Endodermal cell (in vitro differentiated cells): ENCODE measurements around the gene CTXN2. TPM values are rescaled to one million over a fixed set of nuclear protein-coding genes. Genes with fewer than 3 reads are reported as not detected.

Source experiments
- DNase-seq: peaks from one replicate; pipeline ENCODE4 v3.0.0-alpha.2; 2017
- H3K27ac ChIP-seq: 2 replicates; pipeline ENCODE4 v1.5.1; 2013; ENCODE audit warnings: mild to moderate bottlenecking, low read depth, low read length, moderate library complexity
- H3K27me3 ChIP-seq: 2 replicates; pipeline ENCODE4 v1.6.1; 2013; ENCODE audit warnings: mild to moderate bottlenecking, low read length, moderate library complexity; ENCODE audit not compliant: insufficient read depth, control insufficient read depth, poor library complexity, severe bottlenecking
- H3K36me3 ChIP-seq: 2 replicates; pipeline ENCODE4 v1.7.0; 2013; ENCODE audit warnings: mild to moderate bottlenecking, low read length, moderate library complexity; ENCODE audit not compliant: control insufficient read depth, insufficient read depth
- H3K4me1 ChIP-seq: one replicate; pipeline ENCODE4 v1.7.0; 2013; ENCODE audit warnings: low read length; ENCODE audit not compliant: control insufficient read depth, insufficient read depth
- H3K4me3 ChIP-seq: 2 replicates; pipeline ENCODE4 v1.5.1; 2013; ENCODE audit warnings: mild to moderate bottlenecking, low read length, moderate library complexity
- H3K9ac ChIP-seq: 2 replicates; pipeline ENCODE4 v1.6.1; 2013; ENCODE audit warnings: mild to moderate bottlenecking, low read length, moderate library complexity; ENCODE audit not compliant: poor library complexity, severe bottlenecking; ENCODE audit errors: extremely low read depth
- H3K9me3 ChIP-seq: 2 replicates; pipeline ENCODE4 v1.6.1; 2013; ENCODE audit warnings: mild to moderate bottlenecking, low read length, moderate library complexity; ENCODE audit not compliant: control insufficient read depth
- H3K27ac Mint-ChIP-seq: 2 replicates; pipeline ENCODE4 v1.8.0; 2020; ENCODE audit warnings: mixed read lengths
- H3K27me3 Mint-ChIP-seq: 2 replicates; pipeline ENCODE4 v1.8.0; 2021; ENCODE audit warnings: mild to moderate bottlenecking, mixed read lengths; ENCODE audit not compliant: insufficient read depth
- H3K36me3 Mint-ChIP-seq: 2 replicates; pipeline ENCODE4 v1.8.0; 2020; ENCODE audit warnings: low read depth, mixed read lengths
- H3K4me1 Mint-ChIP-seq: 2 replicates; pipeline ENCODE4 v1.8.0; 2020; ENCODE audit warnings: mixed read lengths
- H3K4me3 Mint-ChIP-seq: 2 replicates; pipeline ENCODE4 v1.8.0; 2020; ENCODE audit warnings: mild to moderate bottlenecking, moderate library complexity, mixed read lengths
- H3K9me3 Mint-ChIP-seq: 2 replicates; pipeline ENCODE4 v1.8.0; 2020; ENCODE audit warnings: mild to moderate bottlenecking, mixed read lengths
- CTCF ChIP-seq: fragments of 200-600 bp; sonication (generic); conservative IDR thresholded peaks from 2 replicates; pipeline ENCODE4 v1.5.0; 2021; ENCODE audit warnings: antibody characterized with exemption, mild to moderate bottlenecking
- WGBS, 2 experiments: methylation state at CpG; one replicate each; pipeline versions ENCODE4 v1.1.5 to v1.1.7; 2013; ENCODE audit warnings: missing lambda C conversion rate in 2 of 2, mixed read lengths in 1 of 2; ENCODE audit not compliant: insufficient coverage in 1 of 2, insufficient read length in 1 of 2; 5-methylcytosine and 5-hydroxymethylcytosine counted together
- total RNA-seq, 2 donors: library from RNA; stranded (reverse); fragmentation: NEBNext Ultra II Directional in 1 of 2; extraction: Animal tissue kit (Norgen Biotek cat#: 25700) in 1 of 2; gene quantifications; 2 replicates in 1 of 2; 3 replicates in 1 of 2; pipeline ENCODE4 v1.2.1, GENCODE V29; 2021

The CTXN2 gene
- total RNA-seq, 2 donors from 2014 or later: 0.13 TPM; not detected in 1

DNA sequence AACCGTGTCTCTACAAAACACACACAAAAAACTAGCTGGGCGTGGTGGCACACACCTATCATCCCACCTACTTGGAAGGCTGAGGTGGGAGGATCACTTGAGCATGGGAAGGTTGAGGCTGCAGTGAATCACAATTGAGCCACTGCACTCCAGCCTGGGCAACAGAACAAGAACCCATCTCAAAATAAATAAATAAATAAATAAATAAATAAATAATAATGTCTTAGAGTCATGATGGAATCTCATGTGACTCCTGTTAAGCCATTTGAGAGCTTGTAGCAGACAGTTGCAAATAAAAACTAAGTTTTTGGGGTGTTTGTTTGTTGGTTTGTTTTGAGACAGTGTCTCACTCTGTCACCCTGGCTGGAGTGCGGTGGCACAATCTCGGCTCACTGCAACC is 47.9 kb downstream of the CTXN2 start:
- DNase-seq: no peak
- WGBS, 2 experiments: 89 to 96% methylated on average over 2 to 4 of the region's 4 CpGs
- Mint-ChIP-seq H3K27ac (no peak overlapping the region), H3K4me3 (no peak overlapping the region), H3K9me3 (no peaks in the 10 kb centered on the region), H3K27me3 (peaks cover 2% of the 10 kb centered on the region), H3K4me1 (no peaks in the 10 kb centered on the region), H3K36me3 (no peaks in the 10 kb centered on the region)
- TF ChIP-seq CTCF: no peak
- H3K9me3 ChIP-seq: no peaks in the 10 kb centered on the region
- no peak overlapping the region for H3K9ac ChIP-seq
- no peaks in the 10 kb centered on the region for H3K4me1 ChIP-seq
- H3K27me3 ChIP-seq: no peaks in the 10 kb centered on the region
- H3K27ac ChIP-seq: no peak overlapping the region
- no peak overlapping the region for H3K4me3 ChIP-seq
- no peaks in the 10 kb centered on the region for H3K36me3 ChIP-seq

DNA sequence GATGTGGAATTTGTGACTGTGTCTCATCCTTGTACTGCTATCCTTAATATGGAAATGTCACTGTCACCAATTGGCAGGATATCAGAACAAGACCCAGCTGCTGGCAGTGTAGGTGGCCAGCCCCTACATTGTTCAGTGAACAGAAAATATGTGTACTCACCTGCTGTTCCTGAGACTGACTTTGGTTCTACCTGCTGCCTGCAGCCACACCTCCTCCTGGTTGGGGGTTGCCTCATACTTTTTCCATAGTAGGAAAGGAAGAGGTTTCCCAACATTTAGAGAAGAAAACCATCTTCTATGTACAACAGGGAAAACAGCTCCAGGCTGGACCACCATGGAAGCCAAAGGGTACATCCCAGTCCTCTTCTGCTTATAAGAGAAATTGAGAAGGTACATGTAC is 50.5 kb downstream of the CTXN2 start:
- no peaks in the 10 kb centered on the region for H3K4me1 Mint-ChIP-seq
- no peak overlapping the region for H3K9ac ChIP-seq
- H3K4me3 Mint-ChIP-seq: no peak overlapping the region
- H3K9me3 Mint-ChIP-seq: no peaks in the 10 kb centered on the region
- no peaks in the 10 kb centered on the region for H3K36me3 ChIP-seq
- H3K36me3 Mint-ChIP-seq: no peaks in the 10 kb centered on the region
- no peaks in the 10 kb centered on the region for H3K9me3 ChIP-seq
- no peak overlapping the region for H3K27ac Mint-ChIP-seq
- no peak for TF ChIP-seq CTCF
- no peak for DNase-seq
- no peak overlapping the region for H3K27ac ChIP-seq
- no peaks in the 10 kb centered on the region for H3K4me1 ChIP-seq
- H3K27me3 Mint-ChIP-seq: no peaks in the 10 kb centered on the region
- H3K27me3 ChIP-seq: no peaks in the 10 kb centered on the region
- H3K4me3 ChIP-seq: no peak overlapping the region

DNA sequence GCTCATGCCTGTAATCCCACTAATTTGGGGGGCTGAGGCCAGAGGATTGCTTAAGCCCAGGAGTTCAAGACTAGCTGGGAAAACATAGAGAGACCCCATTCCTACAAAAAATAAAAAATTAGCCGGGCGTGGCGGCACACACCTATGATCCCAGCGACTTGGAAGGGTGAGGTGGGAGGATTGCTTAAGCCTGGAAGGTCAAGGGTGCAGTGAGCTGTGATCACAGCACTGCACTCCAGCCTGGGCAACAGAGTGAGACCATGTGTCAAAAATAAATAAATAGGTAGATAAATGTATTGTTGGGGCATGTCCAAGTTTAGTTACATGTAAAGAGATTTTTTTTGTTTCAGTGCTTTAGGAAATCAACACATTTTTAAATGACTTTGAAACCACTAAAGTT is 51.1 kb downstream of the CTXN2 start:
- H3K4me3 Mint-ChIP-seq: no peak overlapping the region
- Histone ChIP-seq H3K27ac (no peak overlapping the region), H3K9ac (no peak overlapping the region), H3K4me3 (no peak overlapping the region), H3K36me3 (no peaks in the 10 kb centered on the region), H3K4me1 (no peaks in the 10 kb centered on the region), H3K27me3 (no peaks in the 10 kb centered on the region), H3K9me3 (no peaks in the 10 kb centered on the region)
- no peak for DNase-seq
- H3K4me1 Mint-ChIP-seq: no peaks in the 10 kb centered on the region
- TF ChIP-seq CTCF: no peak
- no peak overlapping the region for H3K27ac Mint-ChIP-seq
- H3K9me3 Mint-ChIP-seq: no peaks in the 10 kb centered on the region
- H3K36me3 Mint-ChIP-seq: no peaks in the 10 kb centered on the region
- no peaks in the 10 kb centered on the region for H3K27me3 Mint-ChIP-seq
- WGBS, 2 experiments: 87 to 95% methylated on average over 4 of the region's 4 CpGs
